ENCODE measurements around the gene AVPR1B. TPM values are rescaled to one million over a fixed set of nuclear protein-coding genes. Genes with fewer than 3 reads are reported as not detected.

Gene AVPR1B, protein sequence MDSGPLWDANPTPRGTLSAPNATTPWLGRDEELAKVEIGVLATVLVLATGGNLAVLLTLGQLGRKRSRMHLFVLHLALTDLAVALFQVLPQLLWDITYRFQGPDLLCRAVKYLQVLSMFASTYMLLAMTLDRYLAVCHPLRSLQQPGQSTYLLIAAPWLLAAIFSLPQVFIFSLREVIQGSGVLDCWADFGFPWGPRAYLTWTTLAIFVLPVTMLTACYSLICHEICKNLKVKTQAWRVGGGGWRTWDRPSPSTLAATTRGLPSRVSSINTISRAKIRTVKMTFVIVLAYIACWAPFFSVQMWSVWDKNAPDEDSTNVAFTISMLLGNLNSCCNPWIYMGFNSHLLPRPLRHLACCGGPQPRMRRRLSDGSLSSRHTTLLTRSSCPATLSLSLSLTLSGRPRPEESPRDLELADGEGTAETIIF
- not detected in 2 replicates for total RNA-seq (2014; rRNA removed; shearing (Covaris generic))

DNA sequence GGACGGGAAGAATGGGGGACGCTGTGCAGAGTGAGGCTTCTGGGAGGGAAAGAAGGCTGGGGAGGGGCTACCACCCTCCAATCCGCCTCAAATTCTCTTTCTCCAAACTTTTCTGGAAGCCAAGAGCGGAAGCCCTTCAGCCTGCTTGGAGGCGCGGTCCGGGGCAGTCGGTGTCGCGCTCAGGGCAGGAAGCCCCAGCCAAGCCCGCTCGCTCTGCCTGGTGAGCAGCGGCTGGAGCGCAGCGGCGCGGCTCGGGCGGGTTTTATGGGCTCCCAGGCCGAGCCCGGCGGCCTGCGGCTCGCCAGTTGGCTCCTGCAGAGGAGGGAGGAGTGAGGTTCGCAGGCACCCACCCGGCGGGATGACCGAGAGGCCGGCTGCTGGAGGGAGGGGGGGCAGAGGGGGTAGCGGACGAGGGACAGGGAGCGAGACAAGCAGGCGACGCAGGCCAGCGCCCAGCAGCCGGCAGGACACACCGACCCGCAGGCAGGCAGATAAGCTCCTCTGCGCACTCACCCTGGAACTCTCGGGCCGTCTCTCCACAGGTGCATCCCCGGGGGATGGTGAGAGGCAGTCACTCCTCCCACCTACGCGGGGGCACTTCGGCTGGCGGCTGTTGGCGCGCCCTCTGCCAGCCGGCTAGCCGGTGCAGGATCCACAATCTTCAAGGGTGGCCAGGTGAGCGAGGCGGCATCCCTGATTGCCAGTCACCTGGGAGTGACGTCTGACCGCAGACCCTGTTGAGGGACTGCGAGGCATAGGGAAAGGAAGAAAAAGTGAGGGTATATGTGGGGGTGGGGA, at the start of gene AVPR1B:
AVPR1B (minus strand) TSS at position 238 of the 798 bp plus-strand sequence. CDS start 498 bp downstream, outside the sequence.
- no peak for DNase-seq (ENCODE audit: low read depth in 1 of 2, low spot score in 2 of 2)
- Histone ChIP-seq H3K9me3 (replicated peaks) (no peaks in the 10 kb centered on the region), H3K4me3 (no peak within 1 kb of the TSS)

DNA sequence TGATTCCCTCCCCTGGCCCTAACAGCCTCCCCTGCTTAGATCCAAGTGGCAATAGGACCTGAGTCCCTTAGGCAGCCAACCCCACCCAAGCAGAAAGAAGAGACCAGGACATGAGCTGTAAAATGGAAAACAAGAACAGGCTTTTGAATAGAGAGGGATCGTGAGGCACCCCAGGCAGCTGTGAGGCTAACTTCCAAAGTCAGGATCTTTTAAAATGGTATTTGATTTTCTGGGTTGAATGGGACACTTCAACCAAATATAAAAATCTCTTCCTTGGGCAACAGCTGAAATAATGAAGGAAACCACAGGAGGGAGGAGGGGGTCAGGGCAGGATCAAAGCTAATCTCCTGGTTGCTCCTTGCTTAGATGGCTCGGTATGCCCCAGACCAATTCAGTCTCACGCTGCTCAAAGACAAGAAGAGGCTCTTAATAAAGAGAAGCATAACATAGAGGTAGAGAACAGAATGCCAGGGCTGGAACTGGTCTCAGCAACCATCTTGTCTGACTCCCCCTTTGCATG, 28.6 kb upstream of the AVPR1B start:
- Histone ChIP-seq H3K27ac (no peak overlapping the region), H3K4me1 (replicated peaks) (no peaks in the 10 kb centered on the region), H3K27me3 (replicated peaks) (peaks cover 29% of the 10 kb centered on the region), H3K9me3 (replicated peaks) (peaks cover 3% of the 10 kb centered on the region; the same call in 1 of the 2 replicates), H3K36me3 (no peaks in the 10 kb centered on the region), H3K4me3 (no peak overlapping the region)
- no peak for DNase-seq (ENCODE audit: low read depth in 1 of 2, low spot score in 2 of 2)

More for the DNA sequence above, at the start of gene AVPR1B:
- peaks cover 7% of the 10 kb centered on the region; the same call in 1 of the 2 replicates for H3K4me1 ChIP-seq (replicated peaks)
- no peaks in the 10 kb centered on the region for H3K36me3 ChIP-seq
- no peak within 1 kb of the TSS for H3K27ac ChIP-seq
- H3K27me3 ChIP-seq (replicated peaks) = peaks cover 41% of the 10 kb centered on the region

DNA sequence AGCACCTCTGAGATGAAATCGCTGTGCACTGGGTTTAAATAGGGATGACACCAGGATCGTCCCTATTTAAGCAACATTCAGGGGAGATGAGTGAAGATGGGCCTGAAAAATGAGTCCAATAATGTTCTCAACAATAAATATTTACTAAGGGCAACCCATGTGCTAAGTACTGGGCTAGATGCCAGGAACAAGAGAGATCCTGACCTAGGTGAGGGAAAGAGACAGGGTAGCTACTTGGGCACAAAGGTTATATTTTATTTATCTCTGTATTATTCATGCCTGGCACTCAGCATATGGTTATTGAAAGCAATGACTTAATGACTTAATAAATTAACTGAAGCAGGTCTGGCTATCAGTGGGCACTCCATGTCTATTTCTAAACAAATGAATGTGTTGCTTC, 27.4 kb upstream of the AVPR1B start:
- Histone ChIP-seq H3K36me3 (no peaks in the 10 kb centered on the region), H3K27me3 (replicated peaks) (peaks cover 29% of the 10 kb centered on the region), H3K9me3 (replicated peaks) (peaks cover 3% of the 10 kb centered on the region; the same call in 1 of the 2 replicates), H3K4me1 (replicated peaks) (no peaks in the 10 kb centered on the region), H3K4me3 (no peak overlapping the region), H3K27ac (no peak overlapping the region)
- DNase-seq (ENCODE audit: low read depth in 1 of 2, low spot score in 2 of 2) = no peak

DNA sequence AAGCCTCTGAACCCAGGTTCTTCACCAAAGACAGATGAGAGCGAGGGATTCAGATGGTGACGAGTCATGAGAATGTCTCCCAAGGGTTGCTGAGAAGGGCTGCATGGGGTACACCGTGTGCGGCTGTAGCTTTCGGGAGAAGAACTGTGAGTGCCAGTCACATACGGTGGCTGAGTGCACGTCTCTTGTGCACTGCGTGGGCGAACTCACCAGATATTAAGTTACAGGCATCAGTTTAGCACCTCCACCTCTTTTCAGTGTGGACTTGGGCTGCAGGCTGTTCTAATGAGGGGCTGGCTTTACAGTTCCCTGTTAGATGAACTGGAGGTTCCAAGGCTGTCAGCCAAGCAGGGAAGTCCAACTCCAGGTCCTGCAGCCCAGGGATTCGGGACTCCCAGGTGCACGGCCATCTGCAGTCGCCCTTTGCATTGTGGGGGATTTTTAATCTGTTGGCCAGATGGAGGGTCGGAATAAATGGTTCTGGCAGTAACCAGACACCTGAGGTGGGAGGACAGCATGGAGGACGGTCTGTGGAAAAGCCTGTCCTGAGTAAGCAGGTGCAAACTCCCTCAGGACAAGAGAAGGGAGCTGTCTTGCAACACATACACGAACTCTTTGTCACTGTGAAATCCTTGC, 26.5 kb upstream of the AVPR1B start:
- H3K4me1 ChIP-seq (replicated peaks) = no peaks in the 10 kb centered on the region
- peaks cover 27% of the 10 kb centered on the region for H3K27me3 ChIP-seq (replicated peaks)
- H3K27ac ChIP-seq = no peak overlapping the region
- 0 out of 2 replicates have a peak, but pooled peaks cover 3% of the 10 kb centered on the region for H3K9me3 ChIP-seq (replicated peaks)
- H3K36me3 ChIP-seq = no peaks in the 10 kb centered on the region
- no peak overlapping the region for H3K4me3 ChIP-seq
- no peak for DNase-seq (ENCODE audit: low read depth in 1 of 2, low spot score in 2 of 2)

DNA sequence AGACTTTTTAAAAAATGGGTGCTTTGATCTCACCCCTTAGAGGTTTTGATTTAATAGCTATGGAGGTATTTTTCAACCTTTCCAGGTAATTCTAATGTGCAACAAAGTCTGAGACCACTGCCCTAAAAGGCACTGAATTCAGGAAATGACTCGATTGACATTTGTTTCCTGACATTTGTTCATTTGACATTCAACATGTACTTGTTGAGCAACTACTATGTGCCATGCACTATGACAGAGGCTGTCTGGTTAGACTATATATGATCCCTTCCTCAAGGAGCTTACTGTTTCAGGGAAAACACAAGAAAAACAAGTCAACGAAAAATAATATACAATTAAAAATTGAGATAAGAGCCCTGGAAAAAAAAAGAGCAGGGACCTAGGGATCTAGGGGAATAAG, 25.6 kb upstream of the AVPR1B start:
- peaks cover 27% of the 10 kb centered on the region for H3K27me3 ChIP-seq (replicated peaks)
- no peaks in the 10 kb centered on the region for H3K9me3 ChIP-seq (replicated peaks)
- no peaks in the 10 kb centered on the region for H3K36me3 ChIP-seq
- H3K4me1 ChIP-seq (replicated peaks) = no peaks in the 10 kb centered on the region
- no peak overlapping the region for H3K27ac ChIP-seq
- no peak for DNase-seq (ENCODE audit: low read depth in 1 of 2, low spot score in 2 of 2)
- no peak overlapping the region for H3K4me3 ChIP-seq

DNA sequence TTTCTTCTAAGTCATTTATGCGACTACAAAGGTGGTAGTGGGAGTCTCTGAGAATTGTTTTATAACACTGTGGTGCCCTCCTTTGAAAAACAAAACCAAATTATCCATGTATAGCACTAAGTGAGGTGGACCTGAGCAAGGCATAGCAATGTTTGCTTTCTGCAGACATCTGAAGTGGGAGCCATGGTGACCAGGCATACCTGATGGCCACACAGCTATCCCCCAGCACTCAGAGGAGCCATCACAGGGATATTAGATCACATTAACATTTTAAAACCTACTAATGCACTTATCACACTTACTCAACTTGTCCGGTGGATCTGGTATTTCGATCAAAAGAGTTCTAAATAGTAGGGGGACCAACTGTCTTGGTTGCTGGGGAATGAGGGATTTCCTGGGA, 24.8 kb upstream of the AVPR1B start:
- DNase-seq (ENCODE audit: low read depth in 1 of 2, low spot score in 2 of 2) = no peak
- Histone ChIP-seq H3K4me3 (no peak overlapping the region), H3K27me3 (replicated peaks) (peaks cover 26% of the 10 kb centered on the region), H3K9me3 (replicated peaks) (no peaks in the 10 kb centered on the region), H3K4me1 (replicated peaks) (no peaks in the 10 kb centered on the region), H3K27ac (no peak overlapping the region), H3K36me3 (no peaks in the 10 kb centered on the region)

DNA sequence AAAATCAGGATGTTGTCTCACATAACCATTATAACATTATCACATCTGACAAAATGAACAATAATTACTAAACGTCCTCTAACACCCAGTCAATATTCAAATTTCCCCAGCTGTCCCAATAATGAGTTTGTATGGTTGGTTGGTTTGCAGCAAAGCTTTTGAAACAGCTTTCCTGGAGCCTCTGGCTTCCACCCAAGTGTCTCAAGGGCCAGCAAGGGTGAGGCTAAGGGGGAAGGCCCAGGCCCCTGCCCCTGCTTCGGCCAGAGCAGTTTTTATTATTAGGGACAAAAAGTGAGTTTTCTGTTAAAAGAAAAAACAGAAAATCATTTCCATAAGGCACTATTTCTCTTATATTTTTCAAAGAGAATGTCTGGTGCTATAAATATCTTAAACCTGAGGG, 19.1 kb upstream of the AVPR1B start:
- no peak overlapping the region for H3K27ac ChIP-seq
- no peaks in the 10 kb centered on the region for H3K4me1 ChIP-seq (replicated peaks)
- H3K4me3 ChIP-seq = no peak overlapping the region
- H3K27me3 ChIP-seq (replicated peaks) = no peaks in the 10 kb centered on the region
- H3K36me3 ChIP-seq = no peaks in the 10 kb centered on the region
- no peak for DNase-seq (ENCODE audit: low read depth in 1 of 2, low spot score in 2 of 2)
- no peaks in the 10 kb centered on the region for H3K9me3 ChIP-seq (replicated peaks)

DNA sequence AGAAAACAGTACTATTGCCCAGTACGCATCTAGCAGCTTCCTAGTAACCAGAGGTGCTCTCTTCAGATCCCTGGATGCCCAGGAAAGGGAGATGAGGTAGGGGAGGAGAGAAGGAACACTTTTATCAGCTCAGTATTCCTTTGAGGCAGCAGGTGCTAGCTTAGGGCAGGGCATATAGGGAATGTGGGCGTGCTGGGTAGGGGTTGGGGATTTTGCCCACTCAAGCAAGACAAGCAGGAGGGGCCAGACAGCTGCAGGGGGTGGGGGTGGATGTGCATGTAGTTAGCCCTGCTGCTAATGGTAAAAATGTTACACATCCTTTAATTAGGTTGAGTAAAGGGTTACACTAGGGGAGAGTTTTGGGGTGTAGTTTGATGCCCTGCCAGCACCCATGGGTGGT, 18.1 kb upstream of the AVPR1B start:
- no peak for DNase-seq (ENCODE audit: low read depth in 1 of 2, low spot score in 2 of 2)
- H3K4me3 ChIP-seq = no peak overlapping the region
- H3K27me3 ChIP-seq (replicated peaks) = peaks cover 2% of the 10 kb centered on the region; the same call in 1 of the 2 replicates
- no peaks in the 10 kb centered on the region for H3K4me1 ChIP-seq (replicated peaks)
- H3K9me3 ChIP-seq (replicated peaks) = no peaks in the 10 kb centered on the region
- H3K36me3 ChIP-seq = no peaks in the 10 kb centered on the region
- H3K27ac ChIP-seq = no peak overlapping the region

DNA sequence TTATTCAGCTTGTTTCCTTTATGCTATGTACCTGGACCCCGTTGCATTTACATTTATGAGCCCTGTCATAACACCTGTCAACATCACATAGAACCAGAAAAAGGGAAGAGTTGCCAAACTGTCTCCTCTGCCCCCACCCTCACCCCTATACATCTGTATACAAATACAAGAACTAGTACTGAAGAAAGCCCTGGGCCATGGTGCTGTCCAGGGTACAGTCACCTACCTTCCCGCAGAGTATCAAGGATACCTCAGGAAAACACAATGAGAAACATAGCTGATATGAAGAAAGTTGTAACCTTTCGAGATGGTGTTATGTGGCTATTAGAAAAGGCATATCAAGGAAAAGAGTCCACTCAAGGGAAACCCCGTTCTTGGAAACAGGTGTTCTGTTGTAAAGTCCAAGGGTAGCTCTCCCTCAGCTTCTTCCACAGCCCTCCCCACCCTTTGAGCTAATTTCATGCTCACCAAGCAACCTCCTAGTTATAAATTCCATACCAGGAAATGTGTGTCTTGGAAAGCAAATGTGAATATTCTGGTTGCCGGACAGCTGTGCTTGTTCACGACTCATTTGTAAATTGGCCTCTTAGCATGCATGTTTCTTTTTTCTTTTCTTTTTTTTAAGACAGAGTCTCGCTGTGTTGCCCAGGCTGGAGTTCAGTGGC, 16.7 kb upstream of the AVPR1B start:
- Histone ChIP-seq H3K4me1 (replicated peaks) (no peaks in the 10 kb centered on the region), H3K27ac (no peak overlapping the region), H3K4me3 (no peak overlapping the region), H3K36me3 (no peaks in the 10 kb centered on the region), H3K9me3 (replicated peaks) (no peaks in the 10 kb centered on the region), H3K27me3 (replicated peaks) (peaks cover 7% of the 10 kb centered on the region; the same call in 1 of the 2 replicates)
- DNase-seq (ENCODE audit: low read depth in 1 of 2, low spot score in 2 of 2) = no peak

DNA sequence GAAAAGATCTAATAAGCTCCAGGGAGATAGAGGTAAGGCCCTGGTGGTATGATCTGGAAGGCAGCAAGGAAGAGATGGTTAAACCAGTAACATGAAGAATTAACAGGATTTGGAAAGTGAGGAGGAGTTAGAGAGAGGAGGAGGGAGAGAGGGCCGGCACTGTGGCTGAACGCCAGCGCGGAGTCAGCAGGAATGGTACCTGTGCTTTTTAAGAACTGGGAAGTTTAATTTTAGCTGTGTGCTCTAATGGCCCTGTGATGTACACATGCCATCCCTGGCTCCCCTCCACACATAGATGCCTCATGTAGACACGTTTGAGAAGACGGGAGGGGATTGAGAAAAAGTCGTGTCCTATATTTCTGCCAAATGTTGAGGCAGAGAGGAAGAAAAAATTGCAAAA, 13.8 kb upstream of the AVPR1B start:
- Histone ChIP-seq H3K4me1 (replicated peaks) (no peaks in the 10 kb centered on the region), H3K27ac (no peak overlapping the region), H3K27me3 (replicated peaks) (peaks cover 11% of the 10 kb centered on the region), H3K36me3 (no peaks in the 10 kb centered on the region), H3K4me3 (no peak overlapping the region), H3K9me3 (replicated peaks) (no peaks in the 10 kb centered on the region)
- DNase-seq (ENCODE audit: low read depth in 1 of 2, low spot score in 2 of 2) = no peak

DNA sequence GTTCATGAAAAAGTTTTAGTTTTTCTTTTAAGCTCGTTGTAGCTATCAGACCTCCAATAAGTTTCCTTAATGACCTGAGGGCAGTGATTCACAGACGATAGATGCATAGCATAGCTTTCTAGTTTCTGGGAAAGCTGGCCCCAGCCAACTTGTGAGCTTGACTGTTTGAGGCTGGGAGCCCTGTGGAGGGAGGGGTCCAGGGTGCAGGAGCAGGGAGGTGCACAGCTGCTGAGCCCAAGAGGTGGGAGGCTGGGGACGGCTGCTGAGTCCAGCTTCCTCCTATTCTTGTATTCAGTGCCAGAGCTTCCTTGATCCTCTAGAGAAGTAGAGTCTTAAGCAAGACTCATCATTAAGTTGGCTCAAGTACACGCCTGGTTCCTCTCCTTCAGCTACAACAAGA, 11.0 kb upstream of the AVPR1B start:
- Histone ChIP-seq H3K9me3 (replicated peaks) (no peaks in the 10 kb centered on the region; the same call in 1 of the 2 replicates), H3K4me1 (replicated peaks) (no peaks in the 10 kb centered on the region), H3K36me3 (no peaks in the 10 kb centered on the region), H3K27me3 (replicated peaks) (peaks cover 18% of the 10 kb centered on the region), H3K4me3 (no peak overlapping the region), H3K27ac (no peak overlapping the region)
- DNase-seq (ENCODE audit: low read depth in 1 of 2, low spot score in 2 of 2) = no peak

DNA sequence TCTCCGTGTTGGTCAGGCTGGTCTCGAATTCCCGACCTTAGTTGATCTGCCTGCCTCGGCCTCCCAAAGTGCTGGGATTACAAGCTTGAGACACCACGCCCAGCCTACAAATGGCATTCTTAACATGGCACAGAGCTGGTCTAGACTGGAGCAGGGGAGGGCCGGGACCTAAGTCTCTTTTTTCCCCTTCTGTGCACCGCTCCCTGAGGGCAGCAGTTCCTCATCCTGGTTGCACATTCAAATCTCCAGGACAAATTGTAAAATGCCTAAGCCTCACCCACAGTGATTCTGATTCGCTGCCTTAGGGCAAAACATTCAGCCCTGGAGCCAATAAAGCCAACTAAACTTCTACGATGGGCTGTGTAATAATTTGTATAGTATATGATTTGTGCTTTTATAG, 10.1 kb upstream of the AVPR1B start:
- no peak overlapping the region for H3K4me3 ChIP-seq
- H3K4me1 ChIP-seq (replicated peaks) = no peaks in the 10 kb centered on the region
- DNase-seq (ENCODE audit: low read depth in 1 of 2, low spot score in 2 of 2) = no peak
- H3K36me3 ChIP-seq = no peaks in the 10 kb centered on the region
- no peaks in the 10 kb centered on the region; the same call in 1 of the 2 replicates for H3K9me3 ChIP-seq (replicated peaks)
- H3K27me3 ChIP-seq (replicated peaks) = peaks cover 18% of the 10 kb centered on the region
- H3K27ac ChIP-seq = no peak overlapping the region

DNA sequence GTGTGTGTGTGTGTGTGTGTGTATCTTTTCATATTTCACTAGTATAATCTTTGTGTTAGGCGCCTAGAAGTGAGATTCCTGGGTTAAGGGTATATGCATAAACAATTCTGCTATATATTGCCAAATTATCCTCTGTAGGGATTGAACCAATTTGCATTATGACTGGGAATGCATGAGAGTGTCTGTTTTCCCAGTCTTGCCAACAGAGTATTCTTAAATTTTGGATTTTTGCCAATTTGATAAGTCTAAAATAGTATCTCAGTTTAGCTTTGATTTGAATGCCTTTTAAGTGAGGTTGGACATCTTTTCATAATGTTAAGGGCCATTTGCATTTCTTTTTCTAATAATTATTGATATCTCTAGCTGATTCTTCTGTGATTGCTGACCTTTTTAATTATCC, 8.2 kb upstream of the AVPR1B start:
- H3K4me3 ChIP-seq = no peak overlapping the region
- no peak overlapping the region for H3K27ac ChIP-seq
- no peaks in the 10 kb centered on the region; the same call in 1 of the 2 replicates for H3K9me3 ChIP-seq (replicated peaks)
- no peak for DNase-seq (ENCODE audit: low read depth in 1 of 2, low spot score in 2 of 2)
- no peaks in the 10 kb centered on the region for H3K36me3 ChIP-seq
- no peaks in the 10 kb centered on the region for H3K4me1 ChIP-seq (replicated peaks)
- peaks cover 21% of the 10 kb centered on the region for H3K27me3 ChIP-seq (replicated peaks)

All from SJSA1 (cell line).